Small intestine (tissue), 7 donors: Measurements from ENCODE around the gene PEX26. TPM values are rescaled to one million over a fixed set of nuclear protein-coding genes. Genes with fewer than 3 reads are reported as not detected.
A peak's percentile ranks its signal among the peaks of the same experiment; 100 is the strongest.
"Not testable (repeated sequence)": the region's sequence is repeated elsewhere in the genome, so short reads cannot be mapped to it uniquely, and the experiment has no call there.

Source experiments
- DNase-seq, 2 donors: peaks; one replicate each; pipeline versions ENCODE4 v3.0.0 to v3.0.0-alpha.2; 2013
- FAIRE-seq: peaks from 2 replicates; lab custom pipeline; 2012; peaks lifted over from hg19 to GRCh38; lab: Jason Lieb, UNC
- H3K27ac ChIP-seq, 3 donors: one replicate each; pipeline ENCODE4 v1.5.1; 2013; ENCODE audit warnings: low read length in 2 of 3, mild to moderate bottlenecking in 2 of 3, control low read depth in 1 of 3, inconsistent platforms in 1 of 3, low read depth in 1 of 3, moderate library complexity in 1 of 3
- H3K27me3 ChIP-seq, 3 donors: one replicate each; pipeline ENCODE4 v1.6.1; 2013; ENCODE audit warnings: low read length in 3 of 3, inconsistent platforms in 1 of 3; ENCODE audit not compliant: control insufficient read depth in 3 of 3, insufficient read depth in 3 of 3
- H3K36me3 ChIP-seq, 3 donors: one replicate each; pipeline ENCODE4 v1.6.1; 2013; ENCODE audit warnings: low read length in 3 of 3, inconsistent platforms in 1 of 3, low read depth in 1 of 3, mild to moderate bottlenecking in 1 of 3, moderate library complexity in 1 of 3; ENCODE audit not compliant: control insufficient read depth in 3 of 3, insufficient read depth in 2 of 3
- H3K4me1 ChIP-seq, 3 donors: one replicate each; pipeline ENCODE4 v1.6.1; 2013; ENCODE audit warnings: low read length in 2 of 3, inconsistent platforms in 1 of 3, low read depth in 1 of 3, mild to moderate bottlenecking in 1 of 3, moderate library complexity in 1 of 3; ENCODE audit not compliant: control insufficient read depth in 3 of 3, insufficient read depth in 2 of 3
- H3K4me3 ChIP-seq, 3 donors: one replicate each; pipeline ENCODE4 v1.5.1; 2013; ENCODE audit warnings: low read length in 3 of 3, control low read depth in 1 of 3, inconsistent platforms in 1 of 3, low read depth in 1 of 3, mild to moderate bottlenecking in 1 of 3, moderate library complexity in 1 of 3
- H3K9me3 ChIP-seq, 2 donors: one replicate each; pipeline ENCODE4 v1.6.1; 2013; ENCODE audit warnings: low read depth in 1 of 2, low read length in 1 of 2; ENCODE audit not compliant: control insufficient read depth in 2 of 2, insufficient read depth in 1 of 2
- WGBS, 3 donors: extraction: QIAGEN DNeasy Blood & Tissue Kit; methylation state at CpG; one replicate each; pipeline ENCODE4 v1.1.7; 2013; 5-methylcytosine and 5-hydroxymethylcytosine counted together
- polyA plus RNA-seq, 4 donors: library from polyadenylated mRNA; stranded (reverse) in 3 of 4; unstranded in 1 of 4; fragments of 200-250 nt in 3 of 4; fragments of 120-200 nt in 1 of 4; gene quantifications; one replicate each; pipeline versions ENCODE4 v1.2.1 to v1.2.3, GENCODE V29; 2013
- donor health status: healthy with polysubstance abuse.
- donor health status: control.
- donor health status: control.
- donor health status: Bipolar disorder and iron deficiency.
- donor health status: healthy.

The PEX26 gene
- polyA plus RNA-seq, 4 donors: 23.2 to 48.0 (median 31.4) TPM

DNA sequence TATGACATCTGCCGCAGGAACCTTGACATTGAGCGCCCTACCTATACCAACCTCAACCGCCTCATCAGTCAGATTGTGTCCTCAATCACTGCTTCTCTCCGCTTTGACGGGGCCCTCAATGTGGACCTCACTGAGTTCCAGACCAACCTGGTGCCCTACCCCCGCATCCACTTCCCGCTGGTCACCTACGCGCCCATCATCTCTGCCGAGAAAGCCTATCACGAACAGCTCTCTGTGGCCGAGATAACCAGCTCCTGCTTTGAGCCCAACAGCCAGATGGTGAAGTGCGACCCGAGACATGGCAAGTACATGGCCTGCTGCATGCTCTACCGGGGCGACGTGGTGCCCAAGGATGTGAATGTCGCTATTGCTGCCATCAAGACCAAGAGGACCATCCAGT is 48.8 kb downstream of the PEX26 start:
- Histone ChIP-seq H3K9me3 (no peaks in the 10 kb centered on the region), H3K4me1 (no peaks in the 10 kb centered on the region), H3K4me3 (no peak overlapping the region), H3K27ac (no peak overlapping the region), H3K27me3 (no peaks in the 10 kb centered on the region), H3K36me3 (peaks cover 0 to 31% (median 0%) of the 10 kb centered on the region in 3 donors)
- FAIRE-seq: no peak
- no peak for DNase-seq
- WGBS, 3 donors: 97 to 98% (median 98%) methylated on average over 18 of the region's 18 CpGs

DNA sequence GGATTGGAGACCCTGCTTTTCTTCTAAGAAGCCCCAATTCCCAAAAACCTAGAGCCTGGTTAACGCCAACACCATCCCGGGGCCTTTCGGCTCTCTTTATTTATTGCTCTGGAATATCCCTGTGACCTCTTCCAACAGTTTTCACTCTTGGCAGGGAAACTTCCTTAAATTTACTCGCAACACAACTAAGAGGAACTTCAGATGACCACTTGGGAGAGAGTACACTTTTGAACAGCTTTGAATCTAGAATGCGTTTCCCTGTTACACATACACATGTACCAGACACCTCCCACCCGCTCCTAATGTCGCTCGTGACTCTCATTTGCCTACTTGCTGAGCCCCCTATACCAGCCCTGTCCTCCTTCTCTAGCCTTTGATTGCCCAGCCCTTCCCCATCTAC is 52.2 kb downstream of the PEX26 start:
- DNase-seq: no peak
- H3K4me3 ChIP-seq: no peak overlapping the region
- H3K36me3 ChIP-seq: peaks cover 0 to 23% (median 0%) of the 10 kb centered on the region in 3 donors
- no peaks in the 10 kb centered on the region for H3K4me1 ChIP-seq
- no peak for FAIRE-seq
- 85 to 94% (median 91%) methylated on average over 8 of the region's 8 CpGs for WGBS, 3 donors
- H3K27ac ChIP-seq: no peak overlapping the region
- H3K27me3 ChIP-seq: no peaks in the 10 kb centered on the region
- H3K9me3 ChIP-seq: no peaks in the 10 kb centered on the region

DNA sequence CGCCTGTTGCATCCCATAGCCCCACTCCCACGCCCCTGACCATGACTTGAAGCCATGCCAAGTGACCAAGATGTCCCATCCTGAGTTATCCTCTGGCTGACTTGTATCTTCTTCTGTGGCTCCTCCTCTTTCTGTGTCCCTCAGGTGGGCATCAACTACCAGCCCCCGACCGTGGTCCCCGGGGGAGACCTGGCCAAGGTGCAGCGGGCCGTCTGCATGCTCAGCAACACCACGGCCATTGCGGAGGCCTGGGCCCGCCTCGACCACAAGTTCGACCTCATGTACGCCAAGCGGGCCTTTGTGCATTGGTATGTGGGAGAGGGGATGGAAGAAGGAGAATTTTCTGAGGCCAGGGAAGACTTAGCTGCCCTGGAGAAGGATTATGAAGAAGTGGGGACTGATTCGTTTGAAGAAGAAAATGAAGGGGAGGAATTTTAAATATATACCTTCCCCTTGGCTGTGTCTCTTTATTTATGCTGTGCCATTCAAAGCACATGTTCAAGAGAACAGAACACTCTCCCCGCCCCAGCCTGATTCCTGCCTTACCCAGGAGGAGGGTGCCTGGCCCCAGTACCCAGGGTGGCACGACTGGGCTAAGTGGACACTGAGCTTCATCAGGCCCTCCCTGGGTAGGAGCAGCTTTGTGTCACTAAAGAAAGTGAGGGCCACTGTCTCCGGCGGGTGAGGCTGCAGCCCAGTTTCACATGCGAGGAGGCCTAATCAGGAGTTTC is 53.1 kb downstream of the PEX26 start:
- H3K27me3 ChIP-seq: no peaks in the 10 kb centered on the region
- FAIRE-seq (no peak), DNase-seq (no peak)
- no peak overlapping the region for H3K4me3 ChIP-seq
- WGBS, 3 donors: 93 to 95% (median 94%) methylated on average over 20 of the region's 20 CpGs
- peaks cover 0 to 23% (median 0%) of the 10 kb centered on the region in 3 donors for H3K36me3 ChIP-seq
- no peak overlapping the region for H3K27ac ChIP-seq
- no peaks in the 10 kb centered on the region for H3K9me3 ChIP-seq
- H3K4me1 ChIP-seq: no peaks in the 10 kb centered on the region

DNA sequence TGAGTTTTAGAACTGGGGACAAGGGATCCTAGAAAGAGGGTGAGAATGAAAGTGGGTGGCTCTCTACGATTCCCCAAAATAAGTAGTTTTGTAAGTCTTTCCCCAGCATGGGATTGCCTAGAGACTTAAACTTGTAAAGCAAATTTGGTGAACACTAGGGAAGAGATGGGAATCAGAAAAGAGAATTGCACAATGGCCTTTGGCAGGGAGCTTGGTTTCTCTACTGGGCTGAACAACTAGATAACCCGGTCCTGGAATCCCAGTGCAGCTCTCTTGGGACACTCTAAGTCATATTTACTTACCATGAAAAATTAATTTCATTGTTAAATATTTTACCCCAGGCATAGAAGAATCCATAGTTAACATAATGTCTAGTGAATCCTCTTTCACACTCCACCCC is 55.7 kb downstream of the PEX26 start:
- Histone ChIP-seq H3K9me3 (no peaks in the 10 kb centered on the region), H3K36me3 (peaks cover 0 to 12% (median 0%) of the 10 kb centered on the region in 3 donors), H3K27ac (no peak overlapping the region), H3K4me1 (no peaks in the 10 kb centered on the region), H3K4me3 (no peak overlapping the region), H3K27me3 (no peaks in the 10 kb centered on the region)
- DNase-seq (no peak), FAIRE-seq (no peak)
- WGBS, 3 donors: 73 to 78% (median 74%) methylated on average over 2 of the region's 2 CpGs

DNA sequence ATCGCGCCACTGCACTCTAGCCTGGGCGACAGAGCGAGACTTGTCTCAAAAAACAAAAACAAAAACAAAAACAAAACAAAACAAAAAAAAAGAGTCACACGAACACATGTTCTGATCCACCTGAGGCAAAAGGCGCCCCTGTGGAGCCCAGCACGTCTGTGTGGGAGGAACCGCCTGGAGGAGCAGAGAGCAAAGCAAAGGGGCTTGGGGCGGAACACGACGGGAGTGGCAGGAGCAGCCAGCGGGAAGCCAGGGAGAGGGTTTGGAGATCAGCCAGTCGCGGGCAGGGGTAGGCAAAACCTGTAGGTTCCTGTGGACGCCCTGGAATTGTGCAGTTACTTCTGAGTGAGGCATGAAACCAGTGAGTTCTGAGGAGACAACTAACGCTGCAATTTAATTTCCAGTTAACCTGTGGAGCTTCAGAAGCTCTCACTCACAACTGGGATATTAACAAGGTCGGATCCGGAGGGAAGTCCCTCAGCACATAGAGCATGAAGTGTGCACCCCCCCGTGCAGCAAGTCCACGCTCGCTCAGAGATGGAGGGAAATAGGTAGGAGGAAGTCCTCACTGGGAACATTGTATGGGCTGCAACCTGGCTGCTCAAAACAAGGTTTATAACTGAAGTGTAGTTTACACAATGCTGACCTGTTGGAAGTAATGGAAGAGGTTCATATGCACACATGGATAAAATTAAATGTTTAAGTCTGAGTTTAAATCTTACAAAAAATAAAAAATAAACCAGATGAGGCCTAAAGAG is 59.0 kb downstream of the PEX26 start:
- DNase-seq (no peak), FAIRE-seq (no peak)
- Histone ChIP-seq H3K27ac (no peak overlapping the region), H3K27me3 (no peaks in the 10 kb centered on the region), H3K4me1 (no peaks in the 10 kb centered on the region), H3K4me3 (no peak overlapping the region), H3K9me3 (peaks cover 0 to 2% of the 10 kb centered on the region in 2 donors), H3K36me3 (no peaks in the 10 kb centered on the region)
- WGBS, 3 donors: 90 to 93% (median 92%) methylated on average over 21 of the region's 21 CpGs

DNA sequence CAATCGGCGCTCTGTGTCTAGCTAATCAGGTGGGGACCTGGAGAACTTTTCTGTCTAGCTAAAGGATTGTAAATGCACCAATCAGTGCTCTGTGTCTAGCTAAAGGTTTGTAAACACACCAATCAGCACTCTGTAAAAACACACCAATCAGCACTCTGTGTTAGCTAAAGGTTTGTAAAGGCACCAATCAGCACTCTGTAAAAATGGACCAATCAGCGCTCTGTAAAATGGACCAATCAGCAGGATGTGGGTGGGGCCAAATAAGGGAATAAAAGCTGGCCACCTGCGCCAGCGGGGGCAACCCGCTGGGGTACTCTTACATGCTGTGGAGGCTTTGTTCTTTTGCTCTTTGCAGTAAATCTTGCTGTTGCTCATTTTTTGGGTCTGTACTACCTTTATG is 63.2 kb downstream of the PEX26 start:
- not testable (repeated sequence) for DNase-seq, FAIRE-seq, H3K9me3 ChIP-seq, H3K4me1 ChIP-seq, H3K4me3 ChIP-seq, H3K27ac ChIP-seq, H3K27me3 ChIP-seq, H3K36me3 ChIP-seq
- 93 to 98% (median 96%) methylated on average over 6 of the region's 6 CpGs for WGBS, 3 donors

DNA sequence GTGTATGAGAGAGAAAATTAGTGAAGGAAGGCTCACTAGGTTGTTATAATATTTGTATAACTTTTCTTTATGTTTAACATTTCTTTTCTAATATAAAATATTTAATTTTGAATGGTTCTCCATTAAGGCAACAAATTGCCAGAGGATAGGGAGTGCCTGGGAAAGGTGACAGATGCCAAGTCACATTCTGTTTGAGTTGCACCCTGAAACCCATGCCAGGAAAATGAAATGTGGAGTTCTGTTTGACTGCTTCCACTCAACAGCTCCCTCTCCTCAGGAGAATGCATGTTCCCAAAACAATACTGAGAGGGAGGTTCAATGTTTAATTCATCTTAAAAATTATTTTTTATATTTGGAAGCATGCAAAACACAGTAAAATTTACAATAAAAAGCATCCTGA is 66.3 kb downstream of the PEX26 start:
- Histone ChIP-seq H3K9me3 (peaks cover 0 to 2% of the 10 kb centered on the region in 2 donors), H3K27me3 (no peaks in the 10 kb centered on the region), H3K4me3 (no peak overlapping the region), H3K36me3 (no peaks in the 10 kb centered on the region), H3K4me1 (peaks cover 0 to 15% (median 0%) of the 10 kb centered on the region in 3 donors), H3K27ac (no peak overlapping the region)
- DNase-seq: no peak
- FAIRE-seq: no peak

DNA sequence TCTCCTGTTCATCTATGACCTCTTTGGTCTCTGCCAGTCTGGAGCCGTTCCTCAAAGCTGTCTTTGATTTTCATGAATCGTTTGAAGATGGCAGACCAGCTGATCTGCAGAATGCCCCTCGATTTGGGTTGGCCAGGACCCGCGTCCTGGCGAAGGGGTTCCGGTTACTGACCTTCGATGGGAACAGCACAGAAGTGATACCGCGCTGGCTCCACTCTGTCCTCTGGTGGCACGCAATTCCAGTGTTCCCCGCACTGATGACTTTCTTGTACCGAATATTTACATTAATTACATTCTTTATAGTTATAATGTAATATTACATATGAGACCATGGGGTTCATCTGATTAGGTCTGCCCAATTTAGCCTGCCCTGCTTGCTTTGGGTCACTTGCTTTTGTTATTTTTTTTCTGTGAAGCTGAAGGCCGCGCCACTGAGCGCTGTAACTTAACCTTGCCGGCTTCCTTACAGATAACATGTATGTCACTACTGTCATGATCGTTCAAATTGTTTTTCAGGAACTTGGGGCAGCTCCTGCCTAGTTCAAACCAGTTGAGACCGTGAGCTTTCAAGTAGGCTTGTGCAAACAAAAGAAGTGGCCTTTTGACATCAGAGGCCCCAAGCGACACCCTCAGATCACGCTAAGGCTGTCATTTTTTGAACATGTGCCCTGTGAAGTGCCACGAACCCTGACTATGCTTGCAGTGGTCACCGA is 68.0 kb downstream of the PEX26 start:
- Histone ChIP-seq H3K27ac (no peak overlapping the region), H3K27me3 (no peaks in the 10 kb centered on the region), H3K9me3 (peaks cover 0 to 2% of the 10 kb centered on the region in 2 donors), H3K4me3 (no peak overlapping the region), H3K36me3 (no peaks in the 10 kb centered on the region), H3K4me1 (peaks cover 0 to 20% (median 2%) of the 10 kb centered on the region in 3 donors)
- FAIRE-seq (no peak), DNase-seq (peak in 1 of 2 donors; percentile 21)
- 85 to 93% (median 86%) methylated on average over 23 of the region's 23 CpGs for WGBS, 3 donors
